MCF 10A (cell line): ENCODE results near the gene CDYL. TPM values are rescaled to one million over a fixed set of nuclear protein-coding genes. Genes with fewer than 3 reads are reported as not detected.

Experiments used
- BruUV-seq: library from RNA; stranded (reverse); fragments of 400-500 nt; replicated peaks from 2 replicates; lab custom pipeline; 2021; lab: Mats Ljungman, UMichigan
- CTCF ChIA-PET: fragments of 300-600 bp; sonication (Branson Sonifier 250); formaldehyde crosslinking; extraction: SDS; loops from one replicate; lab custom pipeline; 2021; ENCODE audit warnings: antibody characterized with exemption, inconsistent platforms; lab: Yijun Ruan, JAX
- POLR2A ChIA-PET: fragments of 300-600, 350-650 bp; sonication (Branson Sonifier 250); formaldehyde crosslinking; extraction: SDS; loops from one replicate; lab custom pipeline; 2020; ENCODE audit warnings: antibody characterized with exemption, inconsistent platforms; lab: Yijun Ruan, JAX
- DNase-seq: peaks from one replicate; pipeline ENCODE4 v3.0.0-alpha.2; 2018; ENCODE audit not compliant: unreplicated experiment
- H3K27ac Mint-ChIP-seq: one replicate; pipeline ENCODE4 v1.8.0; 2022; ENCODE audit warnings: mild to moderate bottlenecking, low read depth, mixed read lengths; ENCODE audit not compliant: unreplicated experiment
- H3K27me3 Mint-ChIP-seq: one replicate; pipeline ENCODE4 v1.8.0; 2022; ENCODE audit warnings: mixed read lengths; ENCODE audit not compliant: insufficient read depth, unreplicated experiment
- H3K36me3 Mint-ChIP-seq: one replicate; pipeline ENCODE4 v1.8.0; 2022; ENCODE audit warnings: mild to moderate bottlenecking, moderate library complexity, mixed read lengths; ENCODE audit not compliant: insufficient read depth, unreplicated experiment
- H3K4me1 Mint-ChIP-seq: one replicate; pipeline ENCODE4 v1.8.0; 2022; ENCODE audit warnings: mixed read lengths; ENCODE audit not compliant: insufficient read depth, unreplicated experiment
- H3K4me3 Mint-ChIP-seq: one replicate; pipeline ENCODE4 v1.8.0; 2022; ENCODE audit warnings: mild to moderate bottlenecking, moderate library complexity, mixed read lengths; ENCODE audit not compliant: unreplicated experiment
- H3K9me3 Mint-ChIP-seq: one replicate; pipeline ENCODE4 v1.8.0; 2022; ENCODE audit warnings: mixed read lengths; ENCODE audit not compliant: unreplicated experiment
- intact Hi-C: fragments of 100-400 bp; cut with micrococcal nuclease; formaldehyde crosslinking; loops from 2 replicates; pipeline ENCODE4 v1.14.1; 2022
- total RNA-seq: library from RNA; stranded (reverse); gene quantifications from 2 replicates; pipeline ENCODE4 v1.2.3, GENCODE V29; 2022
- TF ChIP-seq, protein P1 (sequence below): fragments of 200-600 bp; IDR thresholded peaks from one replicate; pipeline ENCODE4 v1.8.0; 2022; ENCODE audit warnings: antibody characterized with exemption, mild to moderate bottlenecking; ENCODE audit not compliant: unreplicated experiment

Gene CDYL
- total RNA-seq, 1 experiment from 2014 or later = 48.9 TPM

DNA sequence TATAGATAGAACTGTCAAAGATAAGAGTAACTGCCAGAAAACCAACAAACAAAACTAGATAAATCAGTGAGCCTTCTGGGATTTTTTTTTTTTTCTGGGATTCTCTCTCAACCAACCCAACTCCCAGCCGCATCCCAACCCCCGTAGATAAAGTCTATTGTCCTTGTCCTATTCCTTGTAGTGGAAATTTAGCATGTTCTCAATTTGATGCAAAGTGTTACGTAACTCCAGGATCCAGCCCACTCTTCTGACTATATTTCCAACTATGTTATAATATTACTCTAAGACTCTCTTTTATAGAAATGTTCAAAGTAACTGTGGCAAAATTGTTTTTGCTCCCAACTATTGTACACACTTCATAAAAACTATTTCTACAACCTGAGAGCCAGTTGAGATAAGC lies 15.4 kb upstream of the CDYL start:
- peaks cover 16% of the 10 kb centered on the region for H3K9me3 Mint-ChIP-seq

DNA sequence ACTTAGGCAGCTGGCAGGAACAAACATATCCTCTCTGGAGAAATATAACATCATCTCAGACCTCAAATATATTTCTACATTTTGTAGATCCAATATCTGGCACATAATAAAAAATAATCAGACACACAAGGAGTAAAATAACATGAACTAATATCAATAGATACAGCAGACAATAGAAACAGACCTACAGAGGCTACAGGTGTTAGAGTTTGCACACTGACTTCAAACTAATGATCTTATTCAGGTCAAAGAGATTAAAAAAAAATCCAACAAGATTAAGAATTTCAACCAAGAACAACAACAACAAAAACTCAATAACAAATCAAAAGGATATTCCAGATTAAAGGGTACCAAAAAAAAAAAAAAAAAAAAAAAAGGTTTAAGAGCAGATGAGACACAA lies 13.9 kb upstream of the CDYL start:
- Mint-ChIP-seq H3K27me3 (no peaks in the 10 kb centered on the region), H3K9me3 (peaks cover 16% of the 10 kb centered on the region), H3K27ac (no peak overlapping the region), H3K4me1 (no peaks in the 10 kb centered on the region), H3K4me3 (no peak overlapping the region), H3K36me3 (no peaks in the 10 kb centered on the region)
- intact Hi-C loops = no loop called here
- no peak for DNase-seq
- no TSS peak for BruUV-seq
- ChIA-PET CTCF (interaction anchor here (0.7 kb wide), 1 partner anchor 13 kb away, joined by 4 read pairs; no protein-coding TSS in a partner anchor), POLR2A (no interaction called here)
- TF ChIP-seq, protein P1, sequence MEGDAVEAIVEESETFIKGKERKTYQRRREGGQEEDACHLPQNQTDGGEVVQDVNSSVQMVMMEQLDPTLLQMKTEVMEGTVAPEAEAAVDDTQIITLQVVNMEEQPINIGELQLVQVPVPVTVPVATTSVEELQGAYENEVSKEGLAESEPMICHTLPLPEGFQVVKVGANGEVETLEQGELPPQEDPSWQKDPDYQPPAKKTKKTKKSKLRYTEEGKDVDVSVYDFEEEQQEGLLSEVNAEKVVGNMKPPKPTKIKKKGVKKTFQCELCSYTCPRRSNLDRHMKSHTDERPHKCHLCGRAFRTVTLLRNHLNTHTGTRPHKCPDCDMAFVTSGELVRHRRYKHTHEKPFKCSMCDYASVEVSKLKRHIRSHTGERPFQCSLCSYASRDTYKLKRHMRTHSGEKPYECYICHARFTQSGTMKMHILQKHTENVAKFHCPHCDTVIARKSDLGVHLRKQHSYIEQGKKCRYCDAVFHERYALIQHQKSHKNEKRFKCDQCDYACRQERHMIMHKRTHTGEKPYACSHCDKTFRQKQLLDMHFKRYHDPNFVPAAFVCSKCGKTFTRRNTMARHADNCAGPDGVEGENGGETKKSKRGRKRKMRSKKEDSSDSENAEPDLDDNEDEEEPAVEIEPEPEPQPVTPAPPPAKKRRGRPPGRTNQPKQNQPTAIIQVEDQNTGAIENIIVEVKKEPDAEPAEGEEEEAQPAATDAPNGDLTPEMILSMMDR = no peak

More for the DNA sequence above, 15.4 kb upstream of the CDYL start:
- ChIA-PET POLR2A (interaction anchor here (0.6 kb wide), 1 partner anchor 726 kb away, joined by 4 read pairs; no protein-coding TSS in a partner anchor), CTCF (interaction anchor here (0.6 to 1.0 kb wide), 2 partner anchors 24 to 169 kb away, joined by 3 read pairs; no protein-coding TSS in a partner anchor)
- no peak overlapping the region for H3K4me3 Mint-ChIP-seq
- H3K27me3 Mint-ChIP-seq = no peaks in the 10 kb centered on the region
- H3K27ac Mint-ChIP-seq = no peak overlapping the region
- BruUV-seq = no TSS peak
- no peak for DNase-seq
- H3K4me1 Mint-ChIP-seq = no peaks in the 10 kb centered on the region
- intact Hi-C loops = no loop called here
- no peaks in the 10 kb centered on the region for H3K36me3 Mint-ChIP-seq
- TF ChIP-seq, protein P1 = no peak

DNA sequence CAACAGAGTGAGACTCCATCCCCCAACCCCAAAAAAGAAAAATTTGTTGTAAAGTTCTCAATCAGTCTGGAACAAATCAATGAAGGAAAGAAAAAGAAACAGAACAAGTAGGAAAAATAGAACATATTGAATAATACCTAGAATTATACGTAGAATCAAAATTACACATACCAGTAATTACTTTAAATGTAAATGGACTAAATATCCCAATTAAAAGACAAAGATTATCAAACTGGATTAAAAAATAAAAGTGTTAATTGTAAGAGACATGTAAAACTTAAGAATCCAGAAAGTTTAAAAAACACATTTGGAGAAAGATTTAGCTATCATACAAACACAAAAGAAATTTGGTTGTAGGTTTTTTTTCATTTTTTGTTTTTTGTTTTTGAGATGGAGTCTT lies 12.3 kb upstream of the CDYL start:
- DNase-seq = no peak
- Mint-ChIP-seq H3K4me3 (no peak overlapping the region), H3K27ac (no peak overlapping the region), H3K4me1 (no peaks in the 10 kb centered on the region), H3K9me3 (peaks cover 16% of the 10 kb centered on the region), H3K27me3 (no peaks in the 10 kb centered on the region), H3K36me3 (no peaks in the 10 kb centered on the region)
- ChIA-PET POLR2A (no interaction called here), CTCF (no interaction called here)
- TF ChIP-seq, protein P1 = no peak
- intact Hi-C loops = no loop called here
- no TSS peak for BruUV-seq

DNA sequence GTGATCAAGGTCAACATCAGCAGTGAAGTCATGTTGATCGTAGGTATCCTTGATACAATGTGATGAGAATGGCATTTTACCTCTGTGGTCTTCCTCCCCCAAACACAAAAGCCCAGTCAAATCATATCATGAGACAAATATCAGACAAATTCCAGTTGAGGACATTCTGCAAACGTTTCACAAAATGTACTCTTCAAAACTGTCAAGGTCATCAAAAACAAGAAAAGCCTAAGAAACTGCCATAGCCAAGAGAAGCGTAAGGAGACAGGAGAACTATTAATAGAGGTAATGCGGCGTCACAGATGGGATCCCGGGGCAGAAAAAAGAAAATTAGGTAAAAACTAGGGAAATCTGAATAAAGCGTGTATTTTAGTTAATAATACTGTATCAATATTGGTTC lies 7.4 kb upstream of the CDYL start:
- no TSS peak for BruUV-seq
- POLR2A ChIA-PET = no interaction called here
- H3K27me3 Mint-ChIP-seq = no peaks in the 10 kb centered on the region
- no peak overlapping the region for H3K27ac Mint-ChIP-seq
- H3K4me3 Mint-ChIP-seq = no peak overlapping the region
- H3K36me3 Mint-ChIP-seq = no peaks in the 10 kb centered on the region
- TF ChIP-seq, protein P1 = no peak
- intact Hi-C loops = no loop called here
- DNase-seq = no peak
- CTCF ChIA-PET = no interaction called here
- H3K9me3 Mint-ChIP-seq = no peaks in the 10 kb centered on the region
- no peaks in the 10 kb centered on the region for H3K4me1 Mint-ChIP-seq
